Embryonic facial prominence (tissue), 1 donor: Measurements from ENCODE around the gene ALOX5.
"Not testable (repeated sequence)": the region's sequence is repeated elsewhere in the genome, so short reads cannot be mapped to it uniquely, and the experiment has no call there.

Source experiments
- DNase-seq: peaks from one replicate; pipeline ENCODE4 v3.0.0-alpha.2; 2016; ENCODE audit errors: extremely low spot score

The ALOX5 gene

GRCh38 chr10:45374350-45375052 lies 485 bp downstream of the ALOX5 start:
- DNase-seq: no peak

GRCh38 chr10:45375101-45375500 lies 1.1 kb downstream of the ALOX5 start:
- no peak for DNase-seq

- no peak for DNase-seq
These were observed 1.8 kb downstream of the ALOX5 start for GRCh38 chr10:45375716-45376231.

GRCh38 chr10:45376371-45376801 lies 2.4 kb downstream of the ALOX5 start:
- DNase-seq: no peak

- no peak for DNase-seq
These were observed 3.3 kb downstream of the ALOX5 start for GRCh38 chr10:45377321-45377720.

- no peak for DNase-seq
These were observed 3.8 kb downstream of the ALOX5 start for GRCh38 chr10:45377858-45378257.

GRCh38 chr10:45378914-45379726 lies 5.1 kb downstream of the ALOX5 start:
- DNase-seq: no peak

- no peak for DNase-seq
These were observed 6.0 kb downstream of the ALOX5 start for GRCh38 chr10:45379891-45380540.

- no peak for DNase-seq
These were observed 7.0 kb downstream of the ALOX5 start for GRCh38 chr10:45380903-45381620.

GRCh38 chr10:45382591-45382990 lies 8.6 kb downstream of the ALOX5 start:
- DNase-seq: no peak

- no peak for DNase-seq
These were observed 9.8 kb downstream of the ALOX5 start for GRCh38 chr10:45383682-45384330.

- no peak for DNase-seq
These were observed 12.6 kb downstream of the ALOX5 start for GRCh38 chr10:45386657-45387056.

GRCh38 chr10:45387096-45387893 lies 13.3 kb downstream of the ALOX5 start:
- DNase-seq: no peak

GRCh38 chr10:45389671-45390070 lies 15.7 kb downstream of the ALOX5 start:
- not testable (repeated sequence) for DNase-seq

GRCh38 chr10:45391636-45392035 lies 17.6 kb downstream of the ALOX5 start:
- DNase-seq: not testable (repeated sequence)

- no peak for DNase-seq
These were observed 21.5 kb downstream of the ALOX5 start for GRCh38 chr10:45395554-45395953.

- no peak for DNase-seq
These were observed 24.6 kb downstream of the ALOX5 start for GRCh38 chr10:45398595-45398994.

- no peak for DNase-seq
These were observed 25.1 kb downstream of the ALOX5 start for GRCh38 chr10:45399113-45399512.

GRCh38 chr10:45403151-45403550 lies 29.1 kb downstream of the ALOX5 start:
- no peak for DNase-seq

GRCh38 chr10:45404087-45404769 lies 30.2 kb downstream of the ALOX5 start:
- no peak for DNase-seq
